H1 (cell line): Measurements from ENCODE around the gene TIMM29. TPM values are rescaled to one million over a fixed set of nuclear protein-coding genes. Genes with fewer than 3 reads are reported as not detected.

Source experiments
- CTCF ChIA-PET: fragments of 300-600 bp; sonication (Branson Sonifier 250); formaldehyde crosslinking; loops from one replicate; lab custom pipeline; 2021; ENCODE audit not compliant: partially characterized antibody; lab: Charles Lee
- POLR2A ChIA-PET: fragments of 300-600 bp; sonication (Branson Sonifier 250); formaldehyde crosslinking; loops from one replicate; lab custom pipeline; 2021; ENCODE audit warnings: inconsistent platforms; ENCODE audit not compliant: partially characterized antibody; lab: Charles Lee
- DNase-seq, 2 experiments: peaks; one replicate each; pipeline versions ENCODE4 v3.0.0 to v3.0.0-alpha.2; 2010 to 2022; ENCODE audit warnings: low spot score in 2 of 2, low read depth in 1 of 2, mixed read lengths in 1 of 2
- FAIRE-seq: peaks from 2 replicates; lab custom pipeline; 2011; peaks lifted over from hg19 to GRCh38; lab: Jason Lieb, UNC
- H2AFZ ChIP-seq: 2 replicates; pipeline ENCODE4 v1.8.1; 2012; ENCODE audit warnings: low read length, inconsistent platforms
- H2AK5ac ChIP-seq: 2 replicates; pipeline ENCODE4 v1.6.1; 2013; ENCODE audit warnings: low read depth, low read length
- H2BK120ac ChIP-seq: replicated peaks from 2 replicates; pipeline ENCODE3; 2013; ENCODE audit warnings: low read depth, low read length, inconsistent platforms
- H2BK12ac ChIP-seq: 2 replicates; pipeline ENCODE4 v1.6.1; 2013; ENCODE audit warnings: low read depth, low read length
- H2BK15ac ChIP-seq: 2 replicates; pipeline ENCODE4 v1.6.1; 2013; ENCODE audit warnings: low read length
- H2BK20ac ChIP-seq: 2 replicates; pipeline ENCODE4 v1.6.1; 2013; ENCODE audit warnings: low read length
- H2BK5ac ChIP-seq: 2 replicates; pipeline ENCODE4 v1.6.1; 2013; ENCODE audit warnings: low read depth, low read length
- H3K14ac ChIP-seq: 2 replicates; pipeline ENCODE4 v1.6.1; 2013; ENCODE audit warnings: inconsistent platforms; ENCODE audit not compliant: insufficient read length
- H3K18ac ChIP-seq: 2 replicates; pipeline ENCODE4 v1.6.1; 2013; ENCODE audit warnings: low read length; ENCODE audit errors: extremely low read depth
- H3K23ac ChIP-seq: 2 replicates; pipeline ENCODE4 v1.6.1; 2013; ENCODE audit warnings: inconsistent platforms; ENCODE audit not compliant: insufficient read length
- H3K23me2 ChIP-seq: 2 replicates; pipeline ENCODE4 v1.6.1; 2013; ENCODE audit warnings: low read depth, low read length
- H3K27ac ChIP-seq: 2 replicates; pipeline ENCODE4 v1.6.1; 2011; ENCODE audit warnings: low read depth, low read length, inconsistent platforms
- H3K27me3 ChIP-seq, 4 experiments: replicated peaks in 1 of 4; 1 replicate in 1 of 4; 2 replicates in 3 of 4; pipeline versions ENCODE4 v1.6.1 to v1.8.1; 2011 to 2013; ENCODE audit warnings: low read length in 3 of 4, mild to moderate bottlenecking in 3 of 4, inconsistent platforms in 2 of 4, mixed read lengths in 2 of 4, moderate library complexity in 1 of 4; ENCODE audit not compliant: control insufficient read depth in 3 of 4, insufficient read depth in 3 of 4; ENCODE audit errors: extremely low read depth in 1 of 4
- H3K36me3 ChIP-seq, 4 experiments: 2 replicates each; pipeline versions ENCODE4 v1.6.1 to v1.8.1; 2011 to 2013; ENCODE audit warnings: mild to moderate bottlenecking in 4 of 4, low read length in 3 of 4, moderate library complexity in 2 of 4, control low read depth in 1 of 4, inconsistent platforms in 1 of 4; ENCODE audit not compliant: insufficient read depth in 4 of 4, control insufficient read depth in 2 of 4
- H3K4ac ChIP-seq: replicated peaks from 2 replicates; pipeline ENCODE3; 2013; ENCODE audit warnings: low read length, low read depth, mixed read lengths, inconsistent platforms; ENCODE audit not compliant: insufficient read length
- H3K4me1 ChIP-seq, 4 experiments: replicated peaks in 1 of 4; 1 replicate in 1 of 4; 2 replicates in 3 of 4; pipeline versions ENCODE4 v1.6.1 to v1.8.1; 2011 to 2013; ENCODE audit warnings: low read length in 3 of 4, inconsistent platforms in 2 of 4, mixed read lengths in 1 of 4; ENCODE audit not compliant: insufficient read depth in 4 of 4, control insufficient read depth in 3 of 4
- H3K4me2 ChIP-seq, 2 experiments: 2 replicates each; pipeline versions ENCODE4 v1.6.1 to v1.8.1; 2011 to 2013; ENCODE audit warnings: low read depth in 2 of 2, low read length in 2 of 2, control low read depth in 1 of 2, inconsistent platforms in 1 of 2, mild to moderate bottlenecking in 1 of 2; ENCODE audit not compliant: insufficient read depth in 1 of 2
- H3K4me3 ChIP-seq, 4 experiments: fragments of 200-600, 300-600 bp in 1 of 4; sonication (generic), shearing (Covaris generic), sonication (Bioruptor Twin) in 1 of 4; 2 replicates each; pipeline versions ENCODE4 v1.5.1 to v1.8.1; 2011 to 2016; ENCODE audit warnings: low read length in 4 of 4, low read depth in 3 of 4, control low read depth in 2 of 4, inconsistent platforms in 2 of 4, mild to moderate bottlenecking in 2 of 4, mixed read lengths in 1 of 4, moderate library complexity in 1 of 4; ENCODE audit not compliant: insufficient read depth in 2 of 4; ENCODE audit errors: extremely low read depth in 1 of 4
- H3K56ac ChIP-seq: replicated peaks from 2 replicates; pipeline ENCODE3; 2013; ENCODE audit warnings: low read depth, mild to moderate bottlenecking, mixed read lengths, low read length, inconsistent platforms; ENCODE audit not compliant: insufficient read length
- H3K79me1 ChIP-seq: 2 replicates; pipeline ENCODE4 v1.6.1; 2013; ENCODE audit warnings: low read depth, low read length, control low read depth
- H3K79me2 ChIP-seq, 2 experiments: 2 replicates each; pipeline versions ENCODE4 v1.6.1 to v1.8.1; 2012 to 2013; ENCODE audit warnings: low read length in 2 of 2, mild to moderate bottlenecking in 2 of 2, inconsistent platforms in 1 of 2; ENCODE audit not compliant: insufficient read depth in 2 of 2, control insufficient read depth in 1 of 2
- H3K9ac ChIP-seq, 4 experiments: replicated peaks in 1 of 4; 1 replicate in 1 of 4; 2 replicates in 3 of 4; pipeline versions ENCODE4 v1.6.1 to v1.8.1; 2011 to 2013; ENCODE audit warnings: low read depth in 3 of 4, low read length in 3 of 4, control low read depth in 2 of 4, mild to moderate bottlenecking in 2 of 4, moderate library complexity in 2 of 4, inconsistent platforms in 1 of 4; ENCODE audit errors: extremely low read depth in 1 of 4
- H3K9me3 ChIP-seq, 2 experiments: 2 replicates each; pipeline versions ENCODE4 v1.6.1 to v1.8.1; 2012 to 2013; ENCODE audit warnings: mild to moderate bottlenecking in 2 of 2, moderate library complexity in 2 of 2, control low read depth in 1 of 2, inconsistent platforms in 1 of 2, low read depth in 1 of 2, low read length in 1 of 2, mixed read lengths in 1 of 2; ENCODE audit not compliant: insufficient read depth in 2 of 2
- H4K20me1 ChIP-seq, 2 experiments: replicated peaks in 1 of 2; 2 replicates each; pipeline versions ENCODE3 to v1.8.1; 2011 to 2013; ENCODE audit warnings: inconsistent platforms in 2 of 2, low read length in 2 of 2, mild to moderate bottlenecking in 1 of 2; ENCODE audit not compliant: insufficient read depth in 2 of 2, control insufficient read depth in 1 of 2
- H4K5ac ChIP-seq: 2 replicates; pipeline ENCODE4 v1.6.1; 2013; ENCODE audit warnings: low read length, low read depth, mixed read lengths, inconsistent platforms; ENCODE audit not compliant: insufficient read length
- H4K8ac ChIP-seq: 2 replicates; pipeline ENCODE4 v1.8.0; 2013; ENCODE audit warnings: mild to moderate bottlenecking, moderate library complexity, low read length, inconsistent platforms; ENCODE audit not compliant: insufficient read depth; ENCODE audit errors: extremely low read depth
- H4K91ac ChIP-seq: replicated peaks from 2 replicates; pipeline ENCODE3; 2013; ENCODE audit warnings: low read length, mixed read lengths, inconsistent platforms; ENCODE audit not compliant: insufficient read length
- POU5F1 ChIP-seq: IDR thresholded peaks from 2 replicates; pipeline ENCODE4 v1.6.1; 2011; ENCODE audit warnings: low read depth, mild to moderate bottlenecking, low read length, moderate library complexity
- RFX5 ChIP-seq: IDR thresholded peaks from 2 replicates; pipeline ENCODE4 v1.6.1; 2011; ENCODE audit warnings: low read depth, low read length, improper control_type of control experiment, borderline replicate concordance
- WGBS, 2 experiments: shearing (Covaris generic) in 1 of 2; methylation state at CpG; one replicate each; pipeline versions ENCODE4 v1.1.6 to v1.1.7; 2013 to 2015; ENCODE audit warnings: low lambda C conversion rate in 2 of 2, mixed read lengths in 2 of 2, inconsistent platforms in 1 of 2, low coverage in 1 of 2, missing lambda C conversion rate in 1 of 2; ENCODE audit not compliant: insufficient replicate concordance in 2 of 2, insufficient coverage in 1 of 2, insufficient read length in 1 of 2; ENCODE audit errors: extremely low coverage in 1 of 2, missing lambda C conversion rate in 1 of 2; 5-methylcytosine and 5-hydroxymethylcytosine counted together
- polyA plus RNA-seq, 7 experiments: library from polyadenylated mRNA; depleted of rRNA in 3 of 7; stranded (reverse) in 5 of 7; unstranded in 2 of 7; fragments of >200 nt in 5 of 7; fragments of 200-250 nt in 2 of 7; gene quantifications; 1 replicate in 5 of 7; 2 replicates in 1 of 7; 4 replicates in 1 of 7; pipeline versions ENCODE4 v1.2.1 to v1.2.3, GENCODE V29; 2011 to 2013; ENCODE audit warnings: missing spikeins in 2 of 7, mixed read lengths in 2 of 7
- total RNA-seq: library from RNA; stranded (reverse); fragmentation: NEBNext Ultra II Directional; extraction: Animal tissue kit (Norgen Biotek cat#: 25700); gene quantifications from 2 replicates; pipeline ENCODE4 v1.2.1, GENCODE V29; 2021

The TIMM29 gene
- total and polyA plus RNA-seq, 2 of the 8 experiments (the other 6 are each of a cell fraction or from before 2014, with no cell fraction given): 15.9 to 24.0 TPM

DNA sequence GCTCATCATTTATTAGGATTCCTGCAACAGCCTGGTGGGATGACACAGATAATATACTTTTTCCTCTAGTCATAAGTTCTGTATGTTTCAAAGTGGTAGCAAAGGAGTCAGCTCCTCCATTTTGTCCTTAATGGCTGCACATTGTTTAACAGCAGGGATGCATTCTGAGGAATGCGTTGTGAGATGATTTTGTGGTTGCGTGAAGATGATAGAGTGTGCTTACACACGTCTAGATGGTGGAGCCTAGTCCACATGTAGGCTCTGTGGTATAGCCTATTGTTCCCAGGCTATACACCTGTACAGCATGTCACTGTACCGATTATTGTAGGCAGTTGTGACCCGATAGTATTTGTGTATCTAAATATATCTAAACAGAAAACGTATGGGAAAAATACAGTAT is 36.8 kb downstream of the TIMM29 start:
- DNase-seq: no peak
- no peak overlapping the region for H3K14ac ChIP-seq
- H3K36me3 ChIP-seq: no peaks in the 10 kb centered on the region
- H2BK5ac ChIP-seq: peak overlapping the region; percentile 61; the same call in 1 of the 2 replicates
- H2BK120ac ChIP-seq: no peak overlapping the region
- peaks cover 54 to 87% of the 10 kb centered on the region in 2 experiments for H3K79me2 ChIP-seq
- H4K91ac ChIP-seq: no peak overlapping the region
- TF ChIP-seq POU5F1: no peak
- TF ChIP-seq RFX5: no peak
- WGBS, 2 experiments: 88% methylated on average over 6 of the region's 6 CpGs; no CpG with 5 or more reads in 1 of the 2 experiments
- peak overlapping the region in 1 of 2 experiments; percentile 35; a peak in 1 of 4 replicates for H3K4me2 ChIP-seq
- no peak overlapping the region for H3K27ac ChIP-seq
- no peak overlapping the region for H3K4me3 ChIP-seq
- H4K8ac ChIP-seq: no peak overlapping the region
- no peak overlapping the region for H2BK20ac ChIP-seq
- H3K9ac ChIP-seq: no peak overlapping the region
- CTCF ChIA-PET: interaction anchor here (0.6 to 12.4 kb wide), 9 partner anchors 9 to 93 kb away, joined by 3 to 110 read pairs (median 4); no protein-coding TSS in a partner anchor
- H4K20me1 ChIP-seq: peaks cover 11 to 15% of the 10 kb centered on the region in 2 experiments
- no peak overlapping the region for H2BK15ac ChIP-seq
- no peaks in the 10 kb centered on the region for H3K27me3 ChIP-seq
- peaks cover 23% of the 10 kb centered on the region for H3K79me1 ChIP-seq
- no peaks in the 10 kb centered on the region for H3K9me3 ChIP-seq
- H2AK5ac ChIP-seq: peak overlapping the region; percentile 28; the same call in 1 of the 2 replicates
- H3K23me2 ChIP-seq: peaks cover 5% of the 10 kb centered on the region
- no peak overlapping the region for H2AFZ ChIP-seq
- H3K56ac ChIP-seq: no peak overlapping the region
- H3K4me1 ChIP-seq: peaks cover 0 to 12% (median 8%) of the 10 kb centered on the region in 4 experiments; a peak in 6 of 7 replicates
- H2BK12ac ChIP-seq: no peak overlapping the region
- POLR2A ChIA-PET: interaction anchor here (0.8 to 0.9 kb wide), 2 partner anchors 18 to 126 kb away, joined by 3 read pairs; no protein-coding TSS in a partner anchor
- no peak overlapping the region for H3K4ac ChIP-seq
- H4K5ac ChIP-seq: no peak overlapping the region
- H3K18ac ChIP-seq: no peak overlapping the region
- FAIRE-seq: no peak
- no peak overlapping the region for H3K23ac ChIP-seq
